ENCODE data around the gene CD300LF. TPM values are rescaled to one million over a fixed set of nuclear protein-coding genes. Genes with fewer than 3 reads are reported as not detected.
A peak's percentile ranks its signal among the peaks of the same experiment; 100 is the strongest.

Gene CD300LF
- not detected in 2 replicates for total RNA-seq

DNA sequence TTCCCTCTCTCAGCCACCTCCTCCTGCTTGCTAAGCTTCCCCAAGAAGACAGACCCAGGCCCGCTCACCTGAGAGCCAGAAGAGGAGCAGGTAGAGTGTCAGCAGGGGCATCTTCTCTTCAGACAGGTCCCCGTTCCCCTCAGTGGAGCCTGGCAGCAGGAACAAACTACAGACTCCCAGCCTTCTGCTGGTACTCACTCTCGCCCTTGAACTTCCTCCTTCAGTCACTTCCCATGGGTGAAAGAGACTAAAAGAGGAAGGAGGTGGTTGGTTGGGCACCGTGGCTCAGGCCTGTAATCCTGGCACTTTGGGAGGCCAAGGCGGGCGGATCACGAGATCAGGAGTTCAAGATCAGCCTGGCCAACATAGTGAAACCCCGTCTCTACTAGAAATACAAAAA is at the start of gene CD300LF:
Gene CD300LF (minus strand): TSS at position 168 of the 400 bp plus-strand sequence. CDS start 57 bp downstream, at position 111.
- no peaks in the 10 kb centered on the region for H4K20me1 ChIP-seq (ENCODE audit: insufficient read depth, low read length)
- H2AFZ ChIP-seq (ENCODE audit: low read length): no peak within 1 kb of the TSS
- H3K36me3 ChIP-seq (ENCODE audit: insufficient read depth, low read length): no peaks in the 10 kb centered on the region
- TF ChIP-seq, protein P1, sequence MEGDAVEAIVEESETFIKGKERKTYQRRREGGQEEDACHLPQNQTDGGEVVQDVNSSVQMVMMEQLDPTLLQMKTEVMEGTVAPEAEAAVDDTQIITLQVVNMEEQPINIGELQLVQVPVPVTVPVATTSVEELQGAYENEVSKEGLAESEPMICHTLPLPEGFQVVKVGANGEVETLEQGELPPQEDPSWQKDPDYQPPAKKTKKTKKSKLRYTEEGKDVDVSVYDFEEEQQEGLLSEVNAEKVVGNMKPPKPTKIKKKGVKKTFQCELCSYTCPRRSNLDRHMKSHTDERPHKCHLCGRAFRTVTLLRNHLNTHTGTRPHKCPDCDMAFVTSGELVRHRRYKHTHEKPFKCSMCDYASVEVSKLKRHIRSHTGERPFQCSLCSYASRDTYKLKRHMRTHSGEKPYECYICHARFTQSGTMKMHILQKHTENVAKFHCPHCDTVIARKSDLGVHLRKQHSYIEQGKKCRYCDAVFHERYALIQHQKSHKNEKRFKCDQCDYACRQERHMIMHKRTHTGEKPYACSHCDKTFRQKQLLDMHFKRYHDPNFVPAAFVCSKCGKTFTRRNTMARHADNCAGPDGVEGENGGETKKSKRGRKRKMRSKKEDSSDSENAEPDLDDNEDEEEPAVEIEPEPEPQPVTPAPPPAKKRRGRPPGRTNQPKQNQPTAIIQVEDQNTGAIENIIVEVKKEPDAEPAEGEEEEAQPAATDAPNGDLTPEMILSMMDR (IDR thresholded peaks at IDR 0.05; ENCODE audit: extremely low read depth, low read depth, low read length): no peak
- no peaks in the 10 kb centered on the region for H3K9me3 ChIP-seq (ENCODE audit: low read depth, low read length)
- peak; percentile 39 for DNase-seq (ENCODE audit: insufficient read length, low spot score, missing footprints)
- no peaks in the 10 kb centered on the region for H3K79me2 ChIP-seq (ENCODE audit: insufficient read depth, low read length)
- no peak within 1 kb of the TSS for H3K27ac ChIP-seq (ENCODE audit: low read depth, low read length)
- peaks cover 9% of the 10 kb centered on the region for H3K27me3 ChIP-seq (ENCODE audit: insufficient read depth, low read length)
- no peak within 1 kb of the TSS for H3K4me3 ChIP-seq (ENCODE audit: insufficient read depth, low read length)
- H3K4me1 ChIP-seq (ENCODE audit: insufficient read depth, low read length): no peaks in the 10 kb centered on the region
- H3K4me2 ChIP-seq (ENCODE audit: insufficient read depth, low read length): no peak within 1 kb of the TSS

DNA sequence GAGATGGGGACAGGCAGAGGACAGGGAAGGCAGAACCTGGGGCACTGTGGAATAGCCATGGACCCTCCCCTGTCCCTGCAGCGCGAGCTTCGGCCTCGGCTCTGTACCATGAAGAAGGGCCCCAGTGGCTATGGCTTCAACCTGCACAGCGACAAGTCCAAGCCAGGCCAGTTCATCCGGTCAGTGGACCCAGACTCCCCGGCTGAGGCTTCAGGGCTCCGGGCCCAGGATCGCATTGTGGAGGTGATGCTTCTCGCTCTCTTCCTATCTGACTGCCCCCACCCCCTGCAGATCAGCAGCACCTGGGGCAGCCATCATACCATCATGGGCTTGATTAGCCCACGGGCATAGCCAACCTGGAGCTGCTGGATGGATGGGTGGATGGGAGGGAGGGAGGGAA is 49.2 kb upstream of the CD300LF start:
- no peak overlapping the region for H3K27ac ChIP-seq (ENCODE audit: low read depth, low read length)
- H3K4me2 ChIP-seq (ENCODE audit: insufficient read depth, low read length): no peak overlapping the region
- H2AFZ ChIP-seq (ENCODE audit: low read length): no peak overlapping the region
- no peaks in the 10 kb centered on the region for H3K36me3 ChIP-seq (ENCODE audit: insufficient read depth, low read length)
- H4K20me1 ChIP-seq (ENCODE audit: insufficient read depth, low read length): peaks cover 12% of the 10 kb centered on the region
- TF ChIP-seq, protein P1 (IDR thresholded peaks at IDR 0.05; ENCODE audit: extremely low read depth, low read depth, low read length): no peak
- H3K9me3 ChIP-seq (ENCODE audit: low read depth, low read length): no peaks in the 10 kb centered on the region
- peaks cover 25% of the 10 kb centered on the region for H3K79me2 ChIP-seq (ENCODE audit: insufficient read depth, low read length)
- H3K4me1 ChIP-seq (ENCODE audit: insufficient read depth, low read length): peaks cover 35% of the 10 kb centered on the region
- no peak overlapping the region for H3K4me3 ChIP-seq (ENCODE audit: insufficient read depth, low read length)
- DNase-seq (ENCODE audit: insufficient read length, low spot score, missing footprints): peak; percentile 82
- no peaks in the 10 kb centered on the region for H3K27me3 ChIP-seq (ENCODE audit: insufficient read depth, low read length)

DNA sequence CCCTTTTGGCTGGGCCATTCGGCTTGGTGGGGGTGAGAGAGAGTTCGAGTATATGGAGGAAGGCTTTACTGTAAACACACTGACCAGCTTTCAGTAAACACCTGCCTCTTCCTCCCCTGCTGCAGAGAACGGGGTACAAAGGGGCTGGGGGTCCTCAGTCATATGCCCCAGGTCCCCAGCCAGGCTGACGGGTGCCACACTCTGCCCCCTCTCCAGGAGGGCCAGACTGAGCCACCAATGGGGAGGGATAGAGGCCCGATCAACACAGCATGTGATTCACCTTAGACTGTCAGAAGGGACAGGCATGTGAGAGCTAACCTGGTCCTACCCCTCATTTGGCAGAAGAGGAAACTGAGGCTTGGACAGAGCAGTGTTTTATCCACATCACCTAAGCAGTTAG is 48.7 kb upstream of the CD300LF start:
- no peak overlapping the region for H3K27ac ChIP-seq (ENCODE audit: low read depth, low read length)
- H3K9me3 ChIP-seq (ENCODE audit: low read depth, low read length): no peaks in the 10 kb centered on the region
- DNase-seq (ENCODE audit: insufficient read length, low spot score, missing footprints): peak; percentile 66
- peaks cover 29% of the 10 kb centered on the region for H3K79me2 ChIP-seq (ENCODE audit: insufficient read depth, low read length)
- H3K4me1 ChIP-seq (ENCODE audit: insufficient read depth, low read length): peaks cover 35% of the 10 kb centered on the region
- no peak overlapping the region for H3K4me2 ChIP-seq (ENCODE audit: insufficient read depth, low read length)
- peaks cover 17% of the 10 kb centered on the region for H4K20me1 ChIP-seq (ENCODE audit: insufficient read depth, low read length)
- no peak overlapping the region for H3K4me3 ChIP-seq (ENCODE audit: insufficient read depth, low read length)
- no peak overlapping the region for H2AFZ ChIP-seq (ENCODE audit: low read length)
- TF ChIP-seq, protein P1 (IDR thresholded peaks at IDR 0.05; ENCODE audit: extremely low read depth, low read depth, low read length): no peak
- H3K27me3 ChIP-seq (ENCODE audit: insufficient read depth, low read length): no peaks in the 10 kb centered on the region
- H3K36me3 ChIP-seq (ENCODE audit: insufficient read depth, low read length): no peaks in the 10 kb centered on the region

GRCh38 chr17:74760404-74761105 is 47.8 kb upstream of the CD300LF start:
- Histone ChIP-seq H2AFZ (ENCODE audit: low read length) (no peak overlapping the region), H3K36me3 (ENCODE audit: insufficient read depth, low read length) (no peaks in the 10 kb centered on the region), H4K20me1 (ENCODE audit: insufficient read depth, low read length) (peaks cover 18% of the 10 kb centered on the region), H3K4me1 (ENCODE audit: insufficient read depth, low read length) (peaks cover 35% of the 10 kb centered on the region), H3K4me2 (ENCODE audit: insufficient read depth, low read length) (no peak overlapping the region), H3K79me2 (ENCODE audit: insufficient read depth, low read length) (peaks cover 29% of the 10 kb centered on the region), H3K27ac (ENCODE audit: low read depth, low read length) (no peak overlapping the region), H3K9me3 (ENCODE audit: low read depth, low read length) (no peaks in the 10 kb centered on the region), H3K27me3 (ENCODE audit: insufficient read depth, low read length) (no peaks in the 10 kb centered on the region), H3K4me3 (ENCODE audit: insufficient read depth, low read length) (no peak overlapping the region)
- TF ChIP-seq, protein P1 (IDR thresholded peaks at IDR 0.05; ENCODE audit: extremely low read depth, low read depth, low read length): no peak
- peak; percentile 93 for DNase-seq (ENCODE audit: insufficient read length, low spot score, missing footprints)
